ENCODE results near the gene FRMPD3. TPM values are rescaled to one million over a fixed set of nuclear protein-coding genes. Genes with fewer than 3 reads are reported as not detected.

FRMPD3 gene
- polyA plus RNA-seq, 2 of the 4 experiments (the other 2 are of a cell fraction): 0.01 to 0.05 TPM

DNA sequence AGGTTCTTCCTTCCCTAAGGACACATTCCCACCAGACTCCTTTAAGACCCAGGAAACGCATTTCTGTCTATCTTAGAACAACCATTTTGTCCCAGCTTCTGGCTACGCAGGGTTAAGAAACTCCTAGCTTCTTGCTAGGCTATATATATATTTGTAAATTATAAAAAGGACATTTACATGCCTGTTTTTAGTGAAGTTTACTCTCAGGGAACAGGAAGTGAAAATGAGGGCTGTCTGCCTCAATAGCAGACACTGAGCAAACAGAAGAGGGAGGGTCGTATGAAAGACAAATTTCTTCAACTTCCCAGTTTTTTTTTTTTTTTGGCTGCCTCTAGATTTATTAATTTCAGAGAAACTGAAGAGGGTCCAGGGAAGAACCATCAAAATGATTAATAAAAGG is 9.3 kb upstream of the FRMPD3 start:
- DNase-seq (ENCODE audit: low read depth in 1 of 2, low spot score in 1 of 2): no peak
- 53% methylated on average over 3 of the region's 3 CpGs for WGBS (ENCODE audit: missing lambda C conversion rate)
- no peaks in the 10 kb centered on the region for H3K4me1 ChIP-seq
- no peak for ATAC-seq
- H3K27ac ChIP-seq: no peak overlapping the region
- FAIRE-seq: no peak
- ChIA-PET CTCF (interaction anchor here (0.7 to 1.4 kb wide), 2 partner anchors 8 to 27 kb away, joined by 3 read pairs; no protein-coding TSS in a partner anchor), POLR2A (no interaction called here)
- no peaks in the 10 kb centered on the region for H3K9me3 ChIP-seq
- TF ChIP-seq CHD2 (IDR thresholded peaks at IDR 0.05; ENCODE audit: low read length, partially characterized antibody) (no peak), SREBF2 (IDR thresholded peaks at IDR 0.05) (no peak)
- no peak overlapping the region for H3K4me2 ChIP-seq
- H3K4me3 ChIP-seq: no peak overlapping the region

DNA sequence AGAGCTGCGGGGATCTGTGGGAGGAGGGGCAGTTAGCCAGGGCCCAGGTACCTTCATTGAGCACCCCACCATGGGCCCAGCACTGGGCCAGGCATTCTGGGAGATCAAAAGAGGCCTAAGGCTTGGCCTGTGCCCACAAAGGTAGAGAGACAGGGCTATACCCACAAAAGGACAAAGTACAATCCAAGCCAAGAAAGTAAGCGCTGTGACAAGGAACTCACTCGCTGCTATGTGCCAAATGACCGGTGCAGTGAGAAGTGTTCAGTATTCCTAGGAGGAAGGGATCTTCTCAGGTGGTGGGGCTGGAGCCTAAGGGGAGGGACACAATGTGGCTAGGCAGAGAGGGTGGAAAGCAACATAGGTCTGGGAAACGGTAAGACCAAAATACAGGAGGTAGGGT is 8.8 kb upstream of the FRMPD3 start:
- ChIA-PET POLR2A (no interaction called here), CTCF (interaction anchor here (1.4 kb wide), 1 partner anchor 7 kb away, joined by 3 read pairs; no protein-coding TSS in a partner anchor)
- FAIRE-seq (no peak), ATAC-seq (no peak), DNase-seq (ENCODE audit: low read depth in 1 of 2, low spot score in 1 of 2) (no peak)
- Histone ChIP-seq H3K4me2 (no peak overlapping the region), H3K27ac (no peak overlapping the region), H3K4me1 (no peaks in the 10 kb centered on the region), H3K9me3 (no peaks in the 10 kb centered on the region), H3K4me3 (no peak overlapping the region)
- 57% methylated on average over 5 of the region's 5 CpGs for WGBS (ENCODE audit: missing lambda C conversion rate)
- no peak for TF ChIP-seq FOSL2 (IDR thresholded peaks at IDR 0.05)
- TF ChIP-seq FOSL2 (CRISPR knock-in tag; IDR thresholded peaks at IDR 0.05): no peak
- TF ChIP-seq RFX5 (IDR thresholded peaks at IDR 0.05): no peak
- no peak for TF ChIP-seq FOXS1 (CRISPR knock-in tag; IDR thresholded peaks at IDR 0.05)
- no peak for TF ChIP-seq SREBF2 (IDR thresholded peaks at IDR 0.05)
- TF ChIP-seq, protein P1, sequence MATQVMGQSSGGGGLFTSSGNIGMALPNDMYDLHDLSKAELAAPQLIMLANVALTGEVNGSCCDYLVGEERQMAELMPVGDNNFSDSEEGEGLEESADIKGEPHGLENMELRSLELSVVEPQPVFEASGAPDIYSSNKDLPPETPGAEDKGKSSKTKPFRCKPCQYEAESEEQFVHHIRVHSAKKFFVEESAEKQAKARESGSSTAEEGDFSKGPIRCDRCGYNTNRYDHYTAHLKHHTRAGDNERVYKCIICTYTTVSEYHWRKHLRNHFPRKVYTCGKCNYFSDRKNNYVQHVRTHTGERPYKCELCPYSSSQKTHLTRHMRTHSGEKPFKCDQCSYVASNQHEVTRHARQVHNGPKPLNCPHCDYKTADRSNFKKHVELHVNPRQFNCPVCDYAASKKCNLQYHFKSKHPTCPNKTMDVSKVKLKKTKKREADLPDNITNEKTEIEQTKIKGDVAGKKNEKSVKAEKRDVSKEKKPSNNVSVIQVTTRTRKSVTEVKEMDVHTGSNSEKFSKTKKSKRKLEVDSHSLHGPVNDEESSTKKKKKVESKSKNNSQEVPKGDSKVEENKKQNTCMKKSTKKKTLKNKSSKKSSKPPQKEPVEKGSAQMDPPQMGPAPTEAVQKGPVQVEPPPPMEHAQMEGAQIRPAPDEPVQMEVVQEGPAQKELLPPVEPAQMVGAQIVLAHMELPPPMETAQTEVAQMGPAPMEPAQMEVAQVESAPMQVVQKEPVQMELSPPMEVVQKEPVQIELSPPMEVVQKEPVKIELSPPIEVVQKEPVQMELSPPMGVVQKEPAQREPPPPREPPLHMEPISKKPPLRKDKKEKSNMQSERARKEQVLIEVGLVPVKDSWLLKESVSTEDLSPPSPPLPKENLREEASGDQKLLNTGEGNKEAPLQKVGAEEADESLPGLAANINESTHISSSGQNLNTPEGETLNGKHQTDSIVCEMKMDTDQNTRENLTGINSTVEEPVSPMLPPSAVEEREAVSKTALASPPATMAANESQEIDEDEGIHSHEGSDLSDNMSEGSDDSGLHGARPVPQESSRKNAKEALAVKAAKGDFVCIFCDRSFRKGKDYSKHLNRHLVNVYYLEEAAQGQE (IDR thresholded peaks at IDR 0.05): no peak
- no peak for TF ChIP-seq KDM5A (IDR thresholded peaks at IDR 0.05)
- TF ChIP-seq PHF8 (IDR thresholded peaks at IDR 0.05; ENCODE audit: borderline replicate concordance, low read depth): no peak
- no peak for TF ChIP-seq HDAC2 (IDR thresholded peaks at IDR 0.05)
- no peak for TF ChIP-seq BHLHE40 (IDR thresholded peaks at IDR 0.05; ENCODE audit: low read depth, low read length)
- no peak for TF ChIP-seq RAD21 (conservative IDR thresholded peaks at IDR 0.05 in 1 of 2, IDR thresholded peaks at IDR 0.05 in 1 of 2)
- TF ChIP-seq NR3C1 (IDR thresholded peaks at IDR 0.05): no peak
- TF ChIP-seq, protein P2, sequence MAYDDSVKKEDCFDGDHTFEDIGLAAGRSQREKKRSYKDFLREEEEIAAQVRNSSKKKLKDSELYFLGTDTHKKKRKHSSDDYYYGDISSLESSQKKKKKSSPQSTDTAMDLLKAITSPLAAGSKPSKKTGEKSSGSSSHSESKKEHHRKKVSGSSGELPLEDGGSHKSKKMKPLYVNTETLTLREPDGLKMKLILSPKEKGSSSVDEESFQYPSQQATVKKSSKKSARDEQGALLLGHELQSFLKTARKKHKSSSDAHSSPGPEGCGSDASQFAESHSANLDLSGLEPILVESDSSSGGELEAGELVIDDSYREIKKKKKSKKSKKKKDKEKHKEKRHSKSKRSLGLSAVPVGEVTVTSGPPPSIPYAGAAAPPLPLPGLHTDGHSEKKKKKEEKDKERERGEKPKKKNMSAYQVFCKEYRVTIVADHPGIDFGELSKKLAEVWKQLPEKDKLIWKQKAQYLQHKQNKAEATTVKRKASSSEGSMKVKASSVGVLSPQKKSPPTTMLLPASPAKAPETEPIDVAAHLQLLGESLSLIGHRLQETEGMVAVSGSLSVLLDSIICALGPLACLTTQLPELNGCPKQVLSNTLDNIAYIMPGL (CRISPR knock-in tag; IDR thresholded peaks at IDR 0.05; ENCODE audit: borderline replicate concordance): no peak
- TF ChIP-seq HOXB5 (CRISPR knock-in tag; IDR thresholded peaks at IDR 0.05): no peak
- TF ChIP-seq, protein P3, sequence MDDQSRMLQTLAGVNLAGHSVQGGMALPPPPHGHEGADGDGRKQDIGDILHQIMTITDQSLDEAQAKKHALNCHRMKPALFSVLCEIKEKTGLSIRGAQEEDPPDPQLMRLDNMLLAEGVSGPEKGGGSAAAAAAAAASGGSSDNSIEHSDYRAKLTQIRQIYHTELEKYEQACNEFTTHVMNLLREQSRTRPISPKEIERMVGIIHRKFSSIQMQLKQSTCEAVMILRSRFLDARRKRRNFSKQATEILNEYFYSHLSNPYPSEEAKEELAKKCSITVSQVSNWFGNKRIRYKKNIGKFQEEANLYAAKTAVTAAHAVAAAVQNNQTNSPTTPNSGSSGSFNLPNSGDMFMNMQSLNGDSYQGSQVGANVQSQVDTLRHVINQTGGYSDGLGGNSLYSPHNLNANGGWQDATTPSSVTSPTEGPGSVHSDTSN (IDR thresholded peaks at IDR 0.05): no peak
- TF ChIP-seq, protein P4, sequence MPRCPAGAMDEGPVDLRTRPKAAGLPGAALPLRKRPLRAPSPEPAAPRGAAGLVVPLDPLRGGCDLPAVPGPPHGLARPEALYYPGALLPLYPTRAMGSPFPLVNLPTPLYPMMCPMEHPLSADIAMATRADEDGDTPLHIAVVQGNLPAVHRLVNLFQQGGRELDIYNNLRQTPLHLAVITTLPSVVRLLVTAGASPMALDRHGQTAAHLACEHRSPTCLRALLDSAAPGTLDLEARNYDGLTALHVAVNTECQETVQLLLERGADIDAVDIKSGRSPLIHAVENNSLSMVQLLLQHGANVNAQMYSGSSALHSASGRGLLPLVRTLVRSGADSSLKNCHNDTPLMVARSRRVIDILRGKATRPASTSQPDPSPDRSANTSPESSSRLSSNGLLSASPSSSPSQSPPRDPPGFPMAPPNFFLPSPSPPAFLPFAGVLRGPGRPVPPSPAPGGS (IDR thresholded peaks at IDR 0.05): no peak
- no peak for TF ChIP-seq JUN (IDR thresholded peaks at IDR 0.05)
- TF ChIP-seq CHD2 (IDR thresholded peaks at IDR 0.05; ENCODE audit: low read length, partially characterized antibody): no peak
- TF ChIP-seq HOXA7 (CRISPR knock-in tag; IDR thresholded peaks at IDR 0.05): no peak
